ENCODE measurements around the gene CD79B.

Gene CD79B

DNA sequence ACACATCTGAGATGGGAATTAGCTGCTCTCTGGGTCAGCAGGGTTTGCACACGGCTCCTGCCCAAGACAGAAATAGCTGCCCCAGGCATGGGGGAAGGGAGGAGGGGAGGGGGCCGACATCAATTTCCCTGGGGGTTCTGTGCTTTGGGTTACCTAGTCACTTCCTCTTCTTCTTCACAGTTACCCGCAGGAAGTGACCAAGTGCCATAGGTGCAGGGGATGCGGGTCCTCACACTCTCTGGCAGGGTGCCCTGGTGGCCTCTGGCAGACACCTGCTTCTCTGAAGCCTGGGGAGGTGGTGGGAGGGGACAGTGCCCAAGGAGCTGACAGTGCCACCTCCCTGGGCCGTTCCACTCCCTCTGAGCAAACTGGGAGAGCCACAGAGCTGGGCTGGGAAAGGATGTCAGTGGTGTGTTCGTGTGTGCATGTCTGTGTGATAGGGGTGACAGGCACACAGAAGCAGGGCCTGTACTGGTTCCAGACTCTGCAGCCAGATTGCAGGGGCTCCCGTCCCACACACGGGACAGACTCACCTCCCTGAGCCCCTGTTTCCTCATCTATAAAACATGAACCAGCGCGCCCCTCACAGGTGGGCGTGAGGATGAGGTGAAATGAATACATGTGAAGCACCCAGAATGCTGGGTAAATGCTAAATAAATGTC is 22.4 kb upstream of the CD79B start:
- DNase-seq (ENCODE audit: low spot score), result no peak

DNA sequence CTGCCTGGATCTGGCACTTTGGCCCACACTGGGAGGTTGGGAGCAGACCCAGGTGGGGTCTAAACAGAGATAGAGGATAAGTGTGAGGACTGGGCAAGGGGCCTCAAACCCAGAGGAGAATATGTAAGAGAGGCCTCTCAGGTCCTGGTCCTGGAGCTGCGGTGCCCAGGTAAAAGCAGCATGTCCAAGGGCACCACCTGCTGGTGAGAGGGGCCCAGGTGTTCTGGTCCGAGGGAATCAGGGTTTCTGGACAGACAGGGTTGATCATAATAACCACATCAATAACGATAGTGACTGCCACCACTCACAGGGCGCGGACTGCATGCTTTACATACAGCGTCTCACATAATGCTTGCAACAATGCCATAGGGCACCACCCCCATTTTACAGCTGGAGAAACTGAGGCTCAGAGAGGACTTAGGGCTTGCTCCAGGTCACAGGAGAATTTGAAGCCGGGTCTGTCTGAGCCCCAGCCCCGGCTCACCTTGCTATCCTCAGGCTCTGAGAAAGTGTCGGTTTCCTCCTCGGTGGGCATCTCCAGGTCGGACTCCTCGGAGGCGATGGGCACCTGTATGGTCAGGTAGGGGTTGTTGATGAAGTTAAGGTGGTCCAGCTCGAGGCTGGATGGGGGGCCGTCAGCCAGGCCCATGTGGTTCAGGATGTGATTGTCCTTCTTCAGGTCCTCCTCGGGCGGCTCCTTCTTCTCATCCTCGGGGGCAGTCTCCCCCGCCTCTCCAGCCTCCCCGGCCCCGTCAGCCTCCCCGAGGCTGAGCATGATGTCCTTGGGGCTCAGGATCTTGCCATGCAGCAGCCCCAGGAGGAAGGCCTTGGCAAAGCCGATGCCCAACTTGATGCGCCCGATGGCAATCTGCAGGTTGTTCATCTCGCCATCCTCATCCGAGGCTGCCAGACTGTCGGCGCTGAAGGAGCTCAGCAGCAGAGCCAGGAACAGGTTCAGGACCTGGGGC is 19.1 kb upstream of the CD79B start:
- no peak for DNase-seq (ENCODE audit: low spot score)

- no peak for DNase-seq (ENCODE audit: low spot score)
Measured at GRCh38 chr17:63949576-63950250, 17.6 kb upstream of the CD79B start.

DNA sequence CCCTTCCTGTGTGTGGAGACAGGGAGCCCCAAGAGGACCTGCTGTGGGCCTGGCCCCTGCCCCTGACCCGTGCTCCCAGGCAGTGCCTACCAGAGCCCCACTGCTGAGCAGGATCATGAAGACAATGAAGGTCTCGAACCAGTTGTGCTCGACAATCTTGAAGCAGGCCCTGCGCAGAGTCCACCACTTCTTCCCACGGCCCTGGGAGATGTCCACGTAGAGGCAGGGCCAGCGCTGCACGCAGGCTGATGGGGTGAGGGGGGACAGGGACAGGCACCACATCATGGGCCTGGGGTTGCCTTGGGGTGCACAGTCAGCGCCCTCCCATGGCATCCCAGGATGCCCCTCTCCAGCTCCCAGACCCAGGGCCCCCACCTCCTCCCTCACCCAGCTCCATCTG is 16.4 kb upstream of the CD79B start:
- no peak for DNase-seq (ENCODE audit: low spot score)

- DNase-seq (ENCODE audit: low spot score), result no peak
Measured at GRCh38 chr17:63947711-63948330, 15.7 kb upstream of the CD79B start.

DNA sequence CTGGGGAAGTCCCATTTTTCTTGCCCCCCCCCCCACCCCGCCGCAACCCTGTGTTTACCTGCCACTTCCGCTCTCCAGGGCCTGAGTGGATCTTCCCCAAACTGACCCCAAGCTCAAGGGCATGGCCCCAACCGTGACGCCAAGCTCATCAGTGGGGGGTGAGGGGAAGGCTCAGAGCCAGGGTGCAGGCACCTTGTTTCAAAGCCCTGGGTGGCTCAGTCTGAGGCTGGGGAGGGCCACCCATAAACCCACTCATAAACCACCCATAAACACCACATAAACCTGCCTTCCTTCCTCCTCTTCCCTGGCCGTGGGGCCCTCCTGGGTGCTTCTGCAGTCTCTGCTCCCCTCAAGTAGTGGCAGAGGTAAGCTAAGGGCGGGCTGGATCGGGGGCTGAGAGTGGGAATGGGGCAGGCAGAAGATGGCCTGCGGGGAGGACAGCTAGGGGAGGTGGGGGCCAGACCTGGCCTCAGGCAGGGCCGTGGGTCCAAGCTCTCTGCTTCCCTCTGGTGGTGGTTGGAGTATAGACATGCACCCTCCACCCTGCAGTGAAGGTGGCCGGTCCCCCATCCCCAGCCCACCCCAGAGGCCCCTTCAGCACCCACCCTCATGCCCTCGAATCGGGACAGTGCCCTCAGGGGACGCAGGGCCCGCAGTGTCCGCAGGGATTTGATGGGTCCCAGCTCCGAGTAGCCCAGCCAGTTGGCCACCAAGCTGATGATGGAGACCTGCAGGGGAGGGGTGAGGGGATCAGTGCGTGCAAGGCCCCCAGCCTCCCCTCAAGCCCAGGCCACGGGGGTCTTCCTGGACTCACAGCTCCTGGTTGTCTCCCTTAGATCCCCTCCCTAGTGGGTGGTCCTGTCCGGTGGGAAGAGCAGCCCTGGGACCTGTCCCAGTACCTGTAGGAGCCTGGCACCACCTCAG is 14.6 kb upstream of the CD79B start:
- peak; percentile 89 for DNase-seq (ENCODE audit: low spot score)

GRCh38 chr17:63945784-63946439 is 13.8 kb upstream of the CD79B start:
- DNase-seq (ENCODE audit: low spot score), result no peak

DNA sequence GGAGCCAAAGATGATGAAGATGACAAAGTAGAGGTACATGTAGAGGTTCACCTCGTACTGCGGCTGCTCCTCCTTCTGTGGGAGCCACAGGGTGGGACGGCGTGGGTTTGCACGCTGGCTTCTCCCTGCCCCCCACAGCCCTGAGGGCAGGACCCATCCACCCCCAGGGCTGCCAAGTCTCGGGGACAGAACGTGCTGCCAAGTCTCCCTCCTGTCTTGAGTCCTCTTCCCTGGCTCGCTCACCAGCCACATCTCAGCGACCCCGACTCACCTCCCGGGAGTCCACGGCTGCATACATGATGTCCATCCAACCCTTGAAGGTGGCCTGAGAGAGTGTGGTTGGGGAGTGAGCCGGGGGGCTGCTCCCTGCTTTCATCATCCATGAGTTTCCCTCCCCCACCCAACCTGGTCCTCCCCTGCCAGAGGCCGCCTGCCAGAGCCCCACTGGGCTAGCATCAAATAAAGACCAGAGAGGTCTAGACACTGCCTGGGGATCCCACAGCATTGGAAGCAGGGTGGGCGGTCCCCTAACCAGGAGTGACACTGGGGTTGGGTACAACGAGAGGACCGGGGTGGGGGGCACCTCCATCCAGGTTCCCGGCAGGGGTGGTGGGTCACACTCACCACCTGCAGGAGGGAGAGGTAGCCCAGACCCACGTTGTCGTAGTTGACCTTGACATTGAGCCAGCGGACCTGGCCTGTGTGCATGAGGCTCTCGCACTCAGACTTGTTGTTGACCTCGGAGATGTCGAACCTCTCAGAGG is 12.8 kb upstream of the CD79B start:
- DNase-seq (ENCODE audit: low spot score), result no peak

GRCh38 chr17:63943745-63944144 is 11.6 kb upstream of the CD79B start:
- no peak for DNase-seq (ENCODE audit: low spot score)

DNA sequence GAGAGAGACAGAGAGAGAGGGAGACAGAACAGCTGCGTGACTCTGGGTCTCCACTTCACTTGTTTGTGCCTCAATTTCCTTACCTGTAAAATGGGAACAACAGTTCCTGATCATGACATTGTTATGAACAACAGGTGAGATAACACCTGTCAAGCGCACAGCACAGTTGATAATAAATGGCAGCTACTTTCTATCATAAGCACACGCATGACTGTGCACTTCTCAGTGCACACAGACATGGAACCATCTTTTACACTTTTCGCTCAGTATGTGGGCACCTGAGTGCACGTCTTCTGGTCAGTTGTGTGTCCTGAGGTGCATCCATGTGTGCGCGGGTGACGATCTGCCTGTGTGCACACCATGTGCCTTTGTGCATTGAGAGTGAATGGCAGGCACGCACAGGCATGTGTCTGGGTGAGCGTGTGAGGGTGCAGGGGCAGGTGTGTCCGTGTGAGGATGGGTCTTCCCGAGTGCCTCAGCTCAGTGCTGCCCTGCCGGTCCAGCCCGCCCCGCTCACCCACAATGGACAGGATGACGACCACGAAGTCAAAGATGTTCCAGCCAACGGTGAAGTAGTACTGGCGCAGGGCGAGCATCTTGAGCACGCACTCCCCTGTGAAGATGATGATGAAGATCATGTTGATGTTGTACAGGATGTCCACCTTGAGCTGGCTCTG is 10.3 kb upstream of the CD79B start:
- no peak for DNase-seq (ENCODE audit: low spot score)

- no peak for DNase-seq (ENCODE audit: low spot score)
Measured at GRCh38 chr17:63941751-63942150, 9.6 kb upstream of the CD79B start.

DNA sequence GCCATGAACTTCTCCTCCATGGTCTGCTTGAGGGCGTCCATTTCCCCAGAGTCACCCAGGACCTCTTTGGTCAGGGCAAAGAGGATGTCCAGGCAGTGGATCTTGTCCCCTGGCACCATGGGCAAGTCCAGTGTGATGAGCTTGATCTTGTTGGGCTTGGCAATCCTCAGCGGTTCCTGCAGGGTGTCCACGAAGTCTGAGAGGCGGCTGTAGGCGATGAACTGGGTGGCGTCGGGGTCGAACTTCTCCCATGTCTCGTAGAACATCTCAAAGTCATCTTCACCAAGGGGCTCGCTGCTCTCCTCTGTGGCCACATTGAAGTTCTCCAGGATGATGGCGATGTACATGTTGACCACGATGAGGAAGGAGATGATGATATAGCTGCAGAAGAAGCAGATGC is 9.0 kb upstream of the CD79B start:
- DNase-seq (ENCODE audit: low spot score), result no peak

GRCh38 chr17:63940584-63940983 is 8.5 kb upstream of the CD79B start:
- DNase-seq (ENCODE audit: low spot score), result no peak

GRCh38 chr17:63939884-63940283 is 7.8 kb upstream of the CD79B start:
- no peak for DNase-seq (ENCODE audit: low spot score)

DNA sequence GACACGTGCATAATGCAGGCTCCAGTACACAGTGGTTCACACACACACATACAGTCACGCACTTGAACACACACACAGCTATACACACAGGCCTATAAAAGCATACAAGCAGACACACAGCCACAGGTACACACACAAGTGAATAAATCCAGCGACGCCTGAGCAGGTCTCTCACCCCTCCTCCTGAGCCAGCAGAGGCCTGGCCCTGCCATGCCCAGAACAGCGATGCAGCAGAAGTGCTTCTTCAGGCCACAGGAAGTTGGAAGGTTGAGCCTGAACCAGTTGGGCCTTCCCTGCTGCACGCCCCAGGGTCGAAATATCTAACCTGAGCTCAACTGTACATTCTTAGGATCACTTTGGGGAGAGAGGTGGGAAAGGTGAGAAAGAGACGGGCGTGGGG is 7.3 kb upstream of the CD79B start:
- no peak for DNase-seq (ENCODE audit: low spot score)

DNA sequence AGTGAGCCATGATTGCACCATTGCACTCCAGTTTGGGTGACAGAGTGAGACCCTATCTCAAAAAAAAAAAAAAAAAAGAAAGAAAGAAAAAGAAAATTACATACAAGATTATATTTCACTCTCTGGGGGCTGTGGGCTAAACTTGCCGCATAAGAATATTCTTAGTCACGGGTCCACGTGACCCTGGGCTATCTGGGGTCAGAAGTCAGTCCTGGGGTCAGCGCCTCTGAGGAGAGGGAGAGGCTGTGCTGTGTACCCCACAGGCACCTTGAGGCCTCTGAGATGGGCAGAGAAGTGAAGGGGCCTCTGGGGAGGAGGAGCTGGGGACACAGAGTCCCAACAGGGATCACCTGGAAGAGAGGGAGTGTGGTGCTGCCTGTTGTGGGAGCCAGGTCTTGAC is 5.8 kb upstream of the CD79B start:
- DNase-seq (ENCODE audit: low spot score), result no peak

- DNase-seq (ENCODE audit: low spot score), result no peak
Measured at GRCh38 chr17:63937319-63937718, 5.2 kb upstream of the CD79B start.

GRCh38 chr17:63934183-63935112 is 2.3 kb upstream of the CD79B start:
- DNase-seq (ENCODE audit: low spot score), result no peak
